ENCODE data around the gene PDHX.
"Not testable (repeated sequence)": the region's sequence is repeated elsewhere in the genome, so short reads cannot be mapped to it uniquely, and the experiment has no call there.

Gene PDHX

DNA sequence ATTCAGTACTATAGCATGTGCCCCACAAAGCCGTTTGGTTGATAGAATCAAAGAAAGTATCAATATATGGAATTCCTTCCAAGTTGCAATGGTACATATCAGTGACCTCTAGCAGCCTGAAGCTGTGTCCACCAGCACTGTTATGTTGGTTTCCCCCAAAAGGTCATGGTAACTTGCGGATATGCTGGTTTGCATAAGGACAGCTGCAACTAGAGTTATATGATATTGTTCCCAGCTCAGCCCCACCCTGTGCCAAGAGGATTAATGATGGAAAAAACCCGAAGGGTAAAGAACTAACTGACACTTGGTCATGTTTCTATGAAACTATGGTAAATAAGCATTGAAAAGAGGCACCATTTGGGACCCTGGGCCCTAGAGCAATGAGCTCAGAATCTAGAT lies 93.5 kb downstream of the PDHX start:
- DNase-seq = no peak
- in situ Hi-C loops (cut with MboI; ENCODE audit: low pct_unique_long_range_greater_than_20kb, low sequenced_read_pairs) = no loop called here

DNA sequence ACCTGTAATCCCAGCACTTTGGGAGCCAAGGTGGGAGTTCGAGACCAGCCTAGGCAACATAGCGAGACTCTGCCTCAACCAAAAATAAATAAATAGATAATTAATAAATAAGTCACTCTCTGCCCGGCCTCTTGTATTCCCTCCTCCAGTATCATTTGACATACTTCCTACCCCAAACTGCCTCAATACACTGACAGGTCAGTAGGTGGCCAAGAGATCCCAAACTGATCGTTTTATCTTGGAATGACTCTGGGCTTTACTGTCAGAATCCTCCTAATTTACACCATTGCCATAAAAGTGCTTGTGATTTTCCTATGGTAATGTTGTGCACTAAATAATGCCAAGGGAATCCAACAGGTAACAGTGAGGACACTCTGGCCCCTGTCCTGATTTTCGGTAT lies 94.2 kb downstream of the PDHX start:
- DNase-seq = no peak
- in situ Hi-C loops (cut with MboI; ENCODE audit: low pct_unique_long_range_greater_than_20kb, low sequenced_read_pairs) = no loop called here

DNA sequence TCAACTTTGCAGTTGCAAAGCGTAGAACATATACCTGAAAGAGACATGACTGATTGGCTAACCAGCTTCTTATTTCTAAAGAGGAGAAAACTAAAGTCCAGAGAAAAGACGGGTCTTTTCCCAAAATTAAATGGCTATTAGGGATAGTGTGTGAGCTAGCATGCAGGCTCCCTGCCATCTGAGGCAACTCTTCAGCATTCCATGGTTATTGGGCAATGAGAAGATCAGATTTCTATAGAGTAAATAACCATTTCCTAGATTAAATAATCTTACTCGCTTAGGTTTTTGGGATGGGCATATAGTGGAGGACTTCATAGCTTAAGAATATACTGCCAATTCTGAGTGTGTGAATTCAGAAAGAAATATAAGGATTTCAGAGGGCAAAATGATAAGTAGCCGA lies 95.0 kb downstream of the PDHX start:
- in situ Hi-C loops (cut with MboI; ENCODE audit: low pct_unique_long_range_greater_than_20kb, low sequenced_read_pairs) = no loop called here

DNA sequence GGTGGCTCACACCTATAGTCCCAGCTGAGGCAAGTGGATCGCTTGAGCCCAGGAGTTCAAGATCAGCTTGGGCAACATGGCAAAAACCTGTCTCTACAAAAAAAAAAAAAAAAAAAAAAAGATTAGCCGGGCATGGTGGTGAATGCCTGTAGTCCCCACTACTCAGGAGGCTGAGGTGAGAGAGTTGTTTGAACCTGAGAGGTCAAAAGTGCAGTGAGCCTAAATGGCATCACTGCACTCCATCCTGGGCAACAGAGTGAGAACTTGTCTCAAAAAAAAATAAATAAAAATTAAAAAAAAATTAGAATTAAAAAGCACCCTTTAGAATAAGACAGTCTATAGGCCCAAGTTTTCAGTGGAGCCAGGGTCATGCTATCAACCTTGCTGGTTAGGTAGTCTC lies 95.5 kb downstream of the PDHX start:
- in situ Hi-C loops (cut with MboI; ENCODE audit: low pct_unique_long_range_greater_than_20kb, low sequenced_read_pairs) = no loop called here

More for the DNA sequence above, 95.0 kb downstream of the PDHX start:
- no peak for DNase-seq

DNA sequence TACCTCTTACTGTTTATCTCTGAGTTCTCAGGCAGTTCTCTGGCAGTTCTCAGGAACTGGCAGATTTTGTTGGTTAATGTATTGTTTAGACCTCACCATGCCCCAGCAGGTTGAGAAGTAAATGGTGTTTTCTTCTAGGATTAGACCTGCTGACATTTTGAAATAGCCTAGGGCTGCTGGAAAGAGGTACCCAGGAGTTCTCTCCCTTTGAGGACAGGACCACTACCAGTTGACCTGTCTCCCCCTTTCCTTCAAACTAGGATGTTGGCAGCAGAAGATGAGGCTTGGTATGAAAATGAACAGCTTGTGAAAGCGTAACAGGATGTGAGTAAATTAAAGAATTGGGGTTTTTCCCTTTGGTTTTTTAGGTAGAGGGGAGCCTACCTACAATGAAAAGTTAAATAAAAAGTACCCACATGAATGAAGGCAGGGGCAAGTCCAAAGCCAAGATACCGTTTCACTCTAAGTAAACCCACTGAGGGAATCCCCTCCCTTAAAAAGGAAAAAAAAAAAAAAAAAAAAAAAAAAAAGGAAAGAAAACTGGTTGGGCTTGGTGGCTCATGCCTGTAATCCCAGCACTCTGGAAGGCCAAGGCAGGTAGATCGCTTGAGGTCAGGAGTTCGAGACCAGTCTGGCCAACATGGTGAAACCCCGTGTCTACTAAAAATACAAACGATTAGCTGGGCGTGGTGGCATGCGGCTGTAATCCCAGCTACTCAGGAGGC lies 96.2 kb downstream of the PDHX start:
- no peak for DNase-seq
- in situ Hi-C loops (cut with MboI; ENCODE audit: low pct_unique_long_range_greater_than_20kb, low sequenced_read_pairs) = no loop called here

More for the DNA sequence above, 95.5 kb downstream of the PDHX start:
- DNase-seq = no peak

DNA sequence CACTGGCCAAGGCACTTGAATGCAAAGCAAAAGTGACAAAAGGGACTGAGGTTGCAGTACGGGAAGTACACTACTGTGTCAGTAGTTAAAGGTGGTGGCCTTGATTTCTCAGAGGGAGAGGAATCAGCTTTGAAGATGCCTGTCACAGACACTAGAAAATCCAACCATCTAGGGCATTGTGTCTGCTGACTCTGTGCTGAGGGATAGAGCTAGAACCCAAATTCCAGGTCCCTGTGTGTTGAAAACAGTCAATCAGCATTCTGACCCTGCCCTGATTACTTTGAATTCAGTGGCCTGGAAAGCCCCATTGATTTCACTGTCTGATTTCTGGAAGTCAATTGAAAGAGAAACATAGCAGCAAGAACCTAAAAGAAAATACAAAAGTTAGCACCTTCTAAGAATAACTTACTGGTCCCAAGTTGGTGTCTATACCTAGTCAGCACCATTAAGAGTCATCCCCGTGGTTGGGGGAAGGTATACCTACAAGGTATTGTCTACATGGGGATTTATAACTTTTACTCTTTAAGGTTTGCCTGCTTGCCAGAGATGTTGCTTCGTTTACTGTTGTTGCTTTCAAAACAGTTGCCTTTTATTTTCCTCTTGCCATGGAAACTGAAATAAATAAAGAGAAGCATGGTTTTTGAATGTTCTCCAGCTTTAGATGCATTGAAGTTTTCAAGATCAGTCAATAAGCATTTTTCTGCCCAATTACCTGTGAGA lies 97.3 kb downstream of the PDHX start:
- DNase-seq = no peak

DNA sequence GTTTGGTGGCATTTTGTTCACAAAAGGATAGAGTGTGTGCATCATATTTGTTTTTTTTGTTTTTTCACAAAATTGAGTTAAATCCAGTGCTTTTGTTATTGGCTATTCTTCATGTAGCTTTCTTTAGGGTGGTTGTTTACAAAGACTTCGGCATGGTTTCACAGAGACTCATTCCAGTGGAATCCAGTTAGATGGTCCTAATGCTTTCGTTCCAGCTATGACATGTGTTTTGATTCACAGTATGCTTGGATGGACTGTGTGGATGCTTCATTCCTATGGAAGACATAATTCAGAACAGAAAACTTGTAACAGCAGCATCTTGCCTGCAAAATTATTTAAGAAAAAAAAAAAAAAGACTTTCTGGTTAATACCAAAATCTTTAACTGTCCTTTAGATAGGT lies 97.9 kb downstream of the PDHX start:
- no peak for DNase-seq
- in situ Hi-C loops (cut with MboI; ENCODE audit: low pct_unique_long_range_greater_than_20kb, low sequenced_read_pairs) = no loop called here

More for the DNA sequence above, 97.3 kb downstream of the PDHX start:
- in situ Hi-C loops (cut with MboI; ENCODE audit: low pct_unique_long_range_greater_than_20kb, low sequenced_read_pairs) = no loop called here

DNA sequence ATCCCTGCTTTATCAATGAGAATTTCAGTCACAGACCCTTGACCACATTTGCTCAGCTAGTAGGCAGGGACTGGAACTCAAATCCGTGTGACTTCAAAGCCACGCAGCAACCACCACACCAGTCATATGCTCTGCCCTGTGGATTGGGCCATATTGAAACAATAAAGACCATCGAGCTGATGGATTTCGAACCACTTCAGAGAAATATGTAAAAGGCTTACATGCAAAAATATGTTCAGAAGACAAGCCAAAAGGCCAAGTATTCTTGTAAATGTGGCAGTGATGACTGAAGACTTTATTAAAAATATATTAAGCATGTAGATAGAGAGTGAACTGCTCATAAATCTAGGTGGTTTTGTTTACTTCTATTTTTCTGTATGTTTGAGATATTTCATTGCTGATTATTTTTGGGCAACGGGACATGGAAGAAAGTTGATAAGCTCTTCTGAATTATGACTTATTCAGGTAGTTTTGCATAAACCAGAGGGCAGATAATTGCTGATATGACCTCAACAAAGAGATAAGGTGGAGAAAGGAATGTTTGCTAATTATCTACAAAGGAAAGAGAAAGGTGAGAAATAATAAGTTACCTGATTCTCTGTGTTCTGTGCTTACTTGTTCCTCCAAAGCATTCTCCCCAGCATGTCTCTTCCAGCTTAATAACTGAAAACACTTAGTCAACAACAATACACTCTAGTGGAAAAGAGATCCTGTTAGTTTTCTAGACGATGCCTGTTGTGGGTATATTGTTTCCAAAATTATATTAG lies 99.4 kb downstream of the PDHX start:
- DNase-seq = no peak
- in situ Hi-C loops (cut with MboI; ENCODE audit: low pct_unique_long_range_greater_than_20kb, low sequenced_read_pairs) = no loop called here

DNA sequence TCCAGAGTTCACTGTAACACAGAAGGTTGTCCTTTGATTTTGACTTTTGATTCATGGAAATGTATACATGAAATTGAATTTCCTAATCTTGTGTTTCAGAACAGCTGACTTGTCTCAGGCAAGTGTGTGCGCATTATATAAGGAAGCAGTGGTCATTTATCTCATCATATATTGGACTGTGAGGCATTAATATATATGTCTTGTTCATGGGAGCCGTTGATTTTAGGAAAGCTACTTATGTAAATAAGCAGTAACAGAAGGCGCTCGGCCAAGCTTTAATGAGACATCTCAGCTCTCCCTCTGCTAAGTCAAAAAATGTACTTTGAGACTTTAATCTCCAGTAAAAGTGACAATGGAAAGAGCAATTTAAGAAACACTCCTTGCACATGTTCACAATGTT lies 100.5 kb downstream of the PDHX start:
- no peak for DNase-seq
- in situ Hi-C loops (cut with MboI; ENCODE audit: low pct_unique_long_range_greater_than_20kb, low sequenced_read_pairs) = no loop called here

DNA sequence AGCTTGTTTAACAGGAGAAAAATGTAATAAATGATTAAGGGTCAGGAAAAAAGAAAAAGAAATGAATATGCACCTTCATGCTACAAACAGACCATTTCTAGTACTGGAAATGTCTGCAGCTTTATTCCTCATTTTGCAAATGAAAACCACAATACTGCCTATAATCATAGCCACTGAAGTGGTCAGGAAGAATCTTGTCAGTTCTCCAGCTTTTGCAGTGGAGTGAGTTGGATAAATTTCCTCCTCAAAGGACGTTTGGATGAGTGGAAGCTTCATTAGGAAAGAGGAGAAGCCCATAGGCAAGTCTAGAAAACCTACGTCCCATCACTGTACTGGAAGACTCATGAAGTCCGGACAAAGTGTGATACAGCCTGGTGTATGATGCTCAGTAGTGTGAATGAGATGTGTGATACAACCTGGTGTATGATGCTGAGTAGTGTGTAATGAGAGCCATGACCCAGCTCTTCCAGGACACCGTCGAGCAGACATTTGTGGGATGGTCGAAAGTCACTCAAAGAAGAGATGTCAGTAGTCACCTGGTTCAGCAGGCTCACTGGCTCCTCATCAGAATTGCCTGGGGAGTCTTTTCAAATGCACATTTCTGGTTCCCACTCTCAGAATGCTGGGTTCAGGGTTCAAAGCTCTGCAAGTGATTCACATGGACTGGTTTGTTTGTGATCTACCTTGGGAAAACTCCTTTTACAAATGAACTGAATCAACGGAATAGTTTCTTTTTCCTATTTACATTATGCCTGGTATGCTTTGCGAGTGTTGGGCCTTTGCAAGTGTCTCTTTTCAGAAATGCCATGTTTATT lies 101.3 kb downstream of the PDHX start:
- in situ Hi-C loops (cut with MboI; ENCODE audit: low pct_unique_long_range_greater_than_20kb, low sequenced_read_pairs) = no loop called here
- DNase-seq = no peak

DNA sequence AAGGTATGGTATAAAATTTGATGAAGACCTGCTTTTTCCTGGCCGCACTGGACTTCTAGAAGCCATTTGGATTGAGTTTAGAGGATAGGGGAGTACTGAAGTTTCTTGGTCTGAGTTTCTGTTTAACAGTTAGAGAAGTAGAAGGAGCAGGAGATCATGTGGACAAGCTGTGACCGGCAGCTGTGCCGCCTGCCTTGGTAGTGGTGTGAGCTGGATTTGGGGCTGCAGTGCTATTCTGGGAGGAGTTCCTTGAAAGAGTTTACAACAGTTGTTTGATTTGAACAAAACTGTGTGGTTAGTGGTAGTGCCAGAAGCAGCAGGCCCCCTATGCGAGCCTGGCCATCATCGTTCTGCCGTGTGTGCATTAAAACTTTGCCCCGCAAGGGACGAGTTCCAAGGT lies 105.2 kb downstream of the PDHX start:
- DNase-seq = no peak
- in situ Hi-C loops (cut with MboI; ENCODE audit: low pct_unique_long_range_greater_than_20kb, low sequenced_read_pairs) = no loop called here

DNA sequence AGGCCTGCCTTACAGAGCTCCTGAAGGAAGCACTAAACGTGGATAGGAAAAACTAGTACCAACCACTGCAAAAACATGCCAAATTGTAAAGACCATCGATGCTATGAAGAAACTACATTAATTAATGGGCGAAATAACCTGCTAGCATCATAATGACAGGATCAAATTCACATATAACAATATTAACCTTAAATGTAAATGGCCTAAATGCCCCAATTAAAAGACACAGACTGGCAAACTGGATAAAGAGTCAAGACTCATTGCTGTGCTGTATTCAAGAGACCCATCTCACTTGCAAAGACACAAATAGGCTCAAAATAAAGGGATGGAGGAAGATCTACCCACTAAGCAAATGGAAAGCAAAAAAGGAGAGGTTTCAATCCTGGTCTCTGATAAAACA lies 107.5 kb downstream of the PDHX start:
- DNase-seq; in situ Hi-C loops (cut with MboI; ENCODE audit: low pct_unique_long_range_greater_than_20kb, low sequenced_read_pairs): not testable (repeated sequence)

DNA sequence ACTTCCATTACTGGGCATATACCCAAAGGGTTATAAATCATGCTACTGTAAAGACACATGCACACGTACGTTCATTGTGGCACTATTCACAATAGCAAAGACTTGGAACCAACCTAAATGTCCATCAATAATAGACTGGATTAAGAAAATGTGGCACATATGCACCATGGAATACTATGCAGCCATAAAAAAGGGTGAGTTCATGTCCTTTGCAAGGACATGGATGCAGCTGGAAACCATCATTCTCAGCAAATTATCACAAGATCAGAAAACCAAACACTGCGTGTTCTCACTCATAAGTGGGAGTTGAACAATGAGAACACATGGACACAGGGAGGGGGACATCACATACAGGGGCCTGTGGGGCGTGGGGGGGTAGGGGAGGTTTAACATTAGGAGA lies 111.6 kb downstream of the PDHX start:
- DNase-seq; in situ Hi-C loops (cut with MboI; ENCODE audit: low pct_unique_long_range_greater_than_20kb, low sequenced_read_pairs): not testable (repeated sequence)

DNA sequence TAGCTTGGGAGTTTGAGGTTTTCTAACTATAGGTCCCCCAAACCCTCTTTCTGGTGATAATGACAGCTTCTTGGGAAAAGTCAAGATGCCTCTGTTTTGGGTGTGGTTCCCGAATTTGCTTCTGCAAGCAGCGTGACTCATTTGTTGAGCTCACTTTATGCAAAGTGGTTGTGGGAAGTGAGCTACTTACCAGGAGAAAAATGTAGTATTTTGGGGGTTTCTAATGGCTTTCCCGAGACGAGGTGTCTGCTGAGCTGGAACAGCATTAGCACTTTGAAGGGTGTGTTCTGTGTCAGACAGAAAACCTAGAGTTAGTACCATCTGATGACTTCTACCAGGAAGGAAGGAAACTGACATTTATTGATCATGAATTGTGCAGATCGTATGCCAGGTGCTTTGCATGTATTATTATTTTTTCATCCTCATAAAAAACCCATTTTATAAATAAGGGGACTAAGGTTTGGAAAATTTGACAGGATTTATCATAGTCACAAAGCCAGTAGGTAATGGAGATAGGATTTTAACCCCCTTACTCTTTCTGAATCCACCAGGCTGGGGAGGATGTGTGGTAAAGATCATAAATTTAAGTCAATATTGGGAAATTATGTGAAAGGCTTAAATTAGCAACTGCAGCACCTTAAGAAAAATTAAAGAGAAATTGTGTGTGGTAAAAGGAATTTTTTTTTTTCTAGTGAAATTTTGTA lies 113.7 kb downstream of the PDHX start:
- no peak for DNase-seq
- in situ Hi-C loops (cut with MboI; ENCODE audit: low pct_unique_long_range_greater_than_20kb, low sequenced_read_pairs) = no loop called here

DNA sequence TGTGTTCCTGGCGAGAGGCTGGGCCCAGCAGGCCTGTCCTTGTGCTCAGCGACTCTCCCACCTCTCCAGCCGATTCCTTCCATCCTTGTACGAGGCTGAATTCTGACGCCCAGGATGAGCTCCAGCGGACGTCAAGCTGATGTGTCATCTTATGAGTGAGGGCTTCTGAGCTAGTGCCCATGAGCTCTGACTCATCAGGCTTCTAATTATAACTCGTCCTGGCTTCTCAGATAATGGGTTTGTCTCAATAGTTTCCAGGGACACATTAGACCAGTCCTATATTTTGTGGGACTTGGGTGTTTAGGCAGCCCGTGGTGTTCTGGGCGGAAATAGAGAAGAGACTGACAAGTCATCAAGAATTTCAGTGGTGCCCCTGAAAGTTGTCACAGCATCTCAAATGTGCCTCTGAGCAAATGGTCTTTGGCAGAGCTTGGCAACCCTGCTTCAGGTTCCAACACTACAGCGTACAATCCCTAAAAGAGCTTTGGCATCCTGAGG lies 114.3 kb downstream of the PDHX start:
- in situ Hi-C loops (cut with MboI; ENCODE audit: low pct_unique_long_range_greater_than_20kb, low sequenced_read_pairs) = no loop called here
- DNase-seq = peak; percentile 53

DNA sequence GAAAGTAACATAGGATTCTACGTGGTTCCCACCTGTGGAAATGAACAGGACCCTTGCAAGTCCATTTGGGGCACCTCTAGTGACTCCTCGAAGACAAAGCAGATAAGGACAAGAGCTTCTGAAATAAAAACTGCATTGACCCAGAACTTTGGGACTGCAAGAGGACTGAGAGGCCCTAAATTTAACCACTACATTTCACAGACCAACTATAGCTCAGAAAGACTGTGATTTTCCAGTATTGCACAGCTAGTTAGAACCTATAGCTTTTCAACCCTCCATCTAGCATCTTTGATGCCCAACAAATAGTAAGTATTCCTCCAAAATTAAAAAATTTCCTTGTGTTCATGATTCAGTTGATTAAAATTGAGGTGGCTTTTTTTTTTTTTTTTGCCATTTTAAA lies 114.9 kb downstream of the PDHX start:
- in situ Hi-C loops (cut with MboI; ENCODE audit: low pct_unique_long_range_greater_than_20kb, low sequenced_read_pairs) = no loop called here
- no peak for DNase-seq

DNA sequence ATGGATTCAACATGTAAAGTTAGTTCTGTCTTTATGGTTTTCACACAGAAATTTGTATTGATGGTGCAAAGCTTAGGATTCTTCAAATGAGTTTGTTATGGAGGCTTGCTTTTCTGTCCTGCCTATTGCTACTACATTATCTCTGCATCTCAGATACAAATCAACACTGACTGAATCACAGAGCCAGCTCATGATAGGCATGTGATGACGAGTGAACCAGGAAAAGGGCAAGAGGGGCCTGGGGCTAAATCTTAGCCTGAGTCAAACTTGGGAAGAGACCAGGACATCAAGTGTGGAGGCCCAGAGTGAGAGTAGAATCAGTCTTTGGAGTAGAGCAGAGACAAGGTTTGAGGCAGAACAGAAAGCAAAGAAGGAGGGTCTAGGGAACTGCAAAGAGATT lies 115.4 kb downstream of the PDHX start:
- in situ Hi-C loops (cut with MboI; ENCODE audit: low pct_unique_long_range_greater_than_20kb, low sequenced_read_pairs) = no loop called here
- no peak for DNase-seq

DNA sequence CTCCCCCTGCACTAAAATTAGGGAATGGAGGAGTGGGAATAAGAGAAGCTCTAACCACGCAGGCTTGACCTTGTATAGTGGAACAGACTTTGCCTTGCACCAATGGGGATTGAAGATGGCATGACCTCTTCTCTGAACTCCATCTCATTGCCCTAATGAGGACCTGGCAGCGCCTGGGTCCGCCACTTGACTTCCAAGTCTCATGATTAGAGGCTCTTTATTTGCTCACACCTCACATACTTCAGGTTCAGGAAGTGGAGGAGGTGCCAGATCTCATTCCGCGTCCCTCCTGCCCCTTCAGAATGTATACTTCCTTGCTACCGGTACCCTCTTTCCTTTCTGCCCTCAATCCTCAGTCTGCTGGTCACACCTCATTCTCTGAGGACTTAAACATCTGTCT lies 116.6 kb downstream of the PDHX start:
- in situ Hi-C loops (cut with MboI; ENCODE audit: low pct_unique_long_range_greater_than_20kb, low sequenced_read_pairs) = no loop called here
- DNase-seq = no peak

DNA sequence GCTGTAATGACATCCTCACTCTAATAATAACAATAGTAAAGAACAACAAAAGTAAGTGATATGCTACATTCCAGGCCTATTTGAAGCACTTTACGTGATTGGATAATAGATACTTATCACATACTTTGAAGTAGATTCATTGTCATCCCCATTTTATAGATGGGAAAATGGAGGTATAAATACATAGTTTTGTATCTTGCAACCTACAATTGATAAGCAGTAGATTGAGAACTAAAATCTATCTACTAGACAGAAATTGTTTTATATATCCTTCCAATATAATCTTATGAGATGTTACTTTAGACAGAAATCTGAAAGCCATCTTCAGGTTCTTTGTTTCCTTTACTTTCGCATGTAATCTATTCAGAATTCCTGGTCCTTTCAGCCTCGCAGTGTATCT lies 118.0 kb downstream of the PDHX start:
- no peak for DNase-seq
- in situ Hi-C loops (cut with MboI; ENCODE audit: low pct_unique_long_range_greater_than_20kb, low sequenced_read_pairs) = no loop called here

Data from KBM-7 (cell line).